Uterus (tissue), 2 donors: Measurements from ENCODE around the gene THSD4.

Experiments
- POLR2A ChIP-seq, 2 donors: fragments of 450-650 bp; IDR thresholded peaks; one replicate each; pipeline ENCODE4 v1.6.1; 2016; ENCODE audit warnings: antibody characterized with exemption in 2 of 2, mild to moderate bottlenecking in 1 of 2, moderate library complexity in 1 of 2
- TF ChIP-seq, protein P1 (sequence below), 4 experiments: fragments of 200-600 bp in 2 of 4; fragments of 450-650 bp in 2 of 4; sonication (generic) in 2 of 4; IDR thresholded peaks; one replicate each; pipeline ENCODE4 v1.5.1; 2016 to 2019; ENCODE audit warnings: antibody characterized with exemption in 4 of 4, mild to moderate bottlenecking in 2 of 4, moderate library complexity in 1 of 4

DNA sequence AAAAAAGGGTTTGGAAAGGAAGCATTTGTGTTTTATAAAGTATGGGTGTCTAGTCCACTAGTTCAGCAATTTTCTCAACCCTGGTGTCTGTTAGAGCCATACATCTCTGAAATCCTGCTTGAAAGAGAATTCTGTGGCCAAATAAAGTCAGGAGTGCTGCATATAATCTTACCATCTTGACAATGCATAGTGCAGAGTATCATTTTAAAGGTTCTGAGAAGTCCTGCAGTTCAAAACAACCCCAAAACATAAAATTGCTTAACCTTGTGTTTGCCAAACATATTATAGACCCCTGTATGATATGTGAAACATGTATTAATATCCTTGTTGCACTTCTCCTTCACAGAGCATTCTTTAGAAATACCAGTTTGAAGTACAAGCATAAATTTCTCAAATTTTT, 191.3 kb downstream of the THSD4 start:
- TF ChIP-seq, protein P1, sequence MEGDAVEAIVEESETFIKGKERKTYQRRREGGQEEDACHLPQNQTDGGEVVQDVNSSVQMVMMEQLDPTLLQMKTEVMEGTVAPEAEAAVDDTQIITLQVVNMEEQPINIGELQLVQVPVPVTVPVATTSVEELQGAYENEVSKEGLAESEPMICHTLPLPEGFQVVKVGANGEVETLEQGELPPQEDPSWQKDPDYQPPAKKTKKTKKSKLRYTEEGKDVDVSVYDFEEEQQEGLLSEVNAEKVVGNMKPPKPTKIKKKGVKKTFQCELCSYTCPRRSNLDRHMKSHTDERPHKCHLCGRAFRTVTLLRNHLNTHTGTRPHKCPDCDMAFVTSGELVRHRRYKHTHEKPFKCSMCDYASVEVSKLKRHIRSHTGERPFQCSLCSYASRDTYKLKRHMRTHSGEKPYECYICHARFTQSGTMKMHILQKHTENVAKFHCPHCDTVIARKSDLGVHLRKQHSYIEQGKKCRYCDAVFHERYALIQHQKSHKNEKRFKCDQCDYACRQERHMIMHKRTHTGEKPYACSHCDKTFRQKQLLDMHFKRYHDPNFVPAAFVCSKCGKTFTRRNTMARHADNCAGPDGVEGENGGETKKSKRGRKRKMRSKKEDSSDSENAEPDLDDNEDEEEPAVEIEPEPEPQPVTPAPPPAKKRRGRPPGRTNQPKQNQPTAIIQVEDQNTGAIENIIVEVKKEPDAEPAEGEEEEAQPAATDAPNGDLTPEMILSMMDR (IDR thresholded peaks at IDR 0.05): no peak
- no peak for TF ChIP-seq POLR2A (IDR thresholded peaks at IDR 0.05)
